H1 (cell line): Measurements from ENCODE around the gene MLYCD.

Source experiments
- CBX8 ChIP-seq: fragments of 300-800, 300-1000 bp; sonication (generic); IDR thresholded peaks from 2 replicates; pipeline ENCODE4 v1.7.1; 2016; ENCODE audit warnings: low read depth, low read length, borderline replicate concordance
- CHD2 ChIP-seq: IDR thresholded peaks from 2 replicates; pipeline ENCODE4 v1.6.1; 2012; ENCODE audit warnings: low read length, improper control_type of control experiment
- CTCF ChIP-seq, 3 experiments: IDR thresholded peaks; 1 replicate in 2 of 3; 2 replicates in 1 of 3; pipeline versions ENCODE4 v1.5.1 to v1.6.1; 2011; ENCODE audit warnings: low read length in 3 of 3, mild to moderate bottlenecking in 3 of 3, inconsistent platforms in 2 of 3, low read depth in 1 of 3, moderate library complexity in 1 of 3; ENCODE audit not compliant: insufficient read depth in 1 of 3; ENCODE audit errors: control extremely low read depth in 1 of 3
- POLR2A ChIP-seq, 2 experiments: IDR thresholded peaks; 1 replicate in 1 of 2; 2 replicates in 1 of 2; pipeline ENCODE4 v1.6.1; 2011; ENCODE audit warnings: low read depth in 2 of 2, low read length in 2 of 2, mild to moderate bottlenecking in 2 of 2; ENCODE audit errors: control extremely low read depth in 1 of 2
- RAD21 ChIP-seq, 2 experiments: IDR thresholded peaks in 1 of 2; conservative IDR thresholded peaks in 1 of 2; 2 replicates each; pipeline ENCODE4 v1.6.1; 2011; ENCODE audit warnings: low read depth in 2 of 2, low read length in 2 of 2, improper control_type of control experiment in 1 of 2, inconsistent platforms in 1 of 2, mild to moderate bottlenecking in 1 of 2, moderate library complexity in 1 of 2

GRCh38 chr16:83935858-83936255 lies 36.9 kb downstream of the MLYCD start:
- TF ChIP-seq CTCF (IDR thresholded peaks at IDR 0.05; ENCODE audit: control extremely low read depth in 1 of 3, insufficient read depth in 1 of 3, low read depth in 1 of 3, low read length in 3 of 3) (no peak), CBX8 (no peak), POLR2A (IDR thresholded peaks at IDR 0.05; ENCODE audit: control extremely low read depth in 1 of 2, low read depth in 2 of 2, low read length in 2 of 2) (no peak), CHD2 (no peak), RAD21 (IDR thresholded peaks at IDR 0.05 in 1 of 2, conservative IDR thresholded peaks at IDR 0.05 in 1 of 2; ENCODE audit: low read depth in 2 of 2, low read length in 2 of 2) (no peak)
